WTC11 (cell line): ENCODE results near the gene ARID1A.

Experiments used
- EMX1 ChIP-seq: fragments of 250-450 bp; sonication (Bioruptor Pico); IDR thresholded peaks from 2 replicates; pipeline ENCODE4 v1.8.0; 2021; ENCODE audit warnings: mild to moderate bottlenecking
- MAX ChIP-seq: sonication (generic); formaldehyde crosslinking; IDR thresholded peaks from 2 replicates; pipeline ENCODE4 v1.8.0; 2022; ENCODE audit warnings: mild to moderate bottlenecking, missing genetic modification reagents
- USF2 ChIP-seq: sonication (generic); formaldehyde crosslinking; IDR thresholded peaks from 2 replicates; pipeline ENCODE4 v1.8.1; 2023; ENCODE audit warnings: mild to moderate bottlenecking, missing genetic modification reagents, moderate library complexity
- ZNF416 ChIP-seq: fragments of 250-450 bp; sonication (Bioruptor Pico); IDR thresholded peaks from 2 replicates; pipeline ENCODE4 v1.9.0; 2021; ENCODE audit warnings: mild to moderate bottlenecking, inconsistent platforms

GRCh38 chr1:26811057-26811456 lies 115.2 kb downstream of the ARID1A start:
- TF ChIP-seq MAX (CRISPR knock-in tag) (no peak), ZNF416 (CRISPR knock-in tag) (no peak), EMX1 (CRISPR knock-in tag) (no peak), USF2 (CRISPR knock-in tag) (no peak)
